SK-N-SH (cell line): Measurements from ENCODE around the gene C16orf87. TPM values are rescaled to one million over a fixed set of nuclear protein-coding genes. Genes with fewer than 3 reads are reported as not detected.

Experiments
- CTCF ChIA-PET: fragments of 300-600, 350-600 bp; formaldehyde crosslinking; extraction: SDS; loops from one replicate; lab custom pipeline; 2021; lab: Yijun Ruan, JAX
- POLR2A ChIA-PET: fragments of 350-600 bp; sonication (Branson Sonifier 250); formaldehyde crosslinking; extraction: SDS; loops from one replicate; lab custom pipeline; 2020; ENCODE audit warnings: antibody characterized with exemption, inconsistent platforms; lab: Yijun Ruan, JAX
- DNase-seq: peaks from one replicate; pipeline ENCODE4 v3.0.0; 2012
- H2AFZ ChIP-seq: fragments of 200-600 bp; sonication (generic); 2 replicates; pipeline ENCODE4 v1.8.1; 2016; ENCODE audit warnings: antibody characterized with exemption, mild to moderate bottlenecking, low read depth
- H3F3A ChIP-seq: fragments of 200-600 bp; sonication (generic); replicated peaks from 2 replicates; pipeline ENCODE3; 2016; ENCODE audit warnings: antibody characterized with exemption, mild to moderate bottlenecking; ENCODE audit not compliant: insufficient read depth
- H3K27ac ChIP-seq, 2 experiments: fragments of 200-500 bp in 1 of 2; fragments of 200-600 bp in 1 of 2; sonication (Bioruptor generic) in 1 of 2; sonication (generic), shearing (Covaris generic) in 1 of 2; 2 replicates each; pipeline versions ENCODE4 v1.5.1 to v1.6.1; 2014 to 2016; ENCODE audit warnings: low read depth in 2 of 2, inconsistent platforms in 1 of 2, low read length in 1 of 2, mild to moderate bottlenecking in 1 of 2, mixed read lengths in 1 of 2
- H3K27me3 ChIP-seq: fragments of 200-600 bp; sonication (generic), shearing (Covaris generic); 2 replicates; pipeline ENCODE4 v1.6.1; 2016; ENCODE audit warnings: mixed run types; ENCODE audit not compliant: insufficient read depth
- H3K36me3 ChIP-seq, 2 experiments: fragments of 200-500 bp in 1 of 2; fragments of 200-600 bp in 1 of 2; sonication (Bioruptor generic) in 1 of 2; sonication (generic) in 1 of 2; replicated peaks in 1 of 2; 2 replicates each; pipeline versions ENCODE3 to v1.5.1; 2014 to 2016; ENCODE audit warnings: low read length in 1 of 2, mild to moderate bottlenecking in 1 of 2; ENCODE audit not compliant: insufficient read depth in 2 of 2, control insufficient read depth in 1 of 2
- H3K4me1 ChIP-seq, 2 experiments: fragments of 200-500 bp in 1 of 2; fragments of 200-600 bp in 1 of 2; sonication (Bioruptor generic) in 1 of 2; sonication (generic), shearing (Covaris generic) in 1 of 2; 2 replicates each; pipeline versions ENCODE4 v1.5.1 to v1.6.1; 2014 to 2016; ENCODE audit warnings: low read depth in 1 of 2, low read length in 1 of 2, mixed run types in 1 of 2; ENCODE audit not compliant: insufficient read depth in 2 of 2, control insufficient read depth in 1 of 2
- H3K4me2 ChIP-seq: fragments of 200-600 bp; sonication (generic), shearing (Covaris generic); 2 replicates; pipeline ENCODE4 v1.6.1; 2017; ENCODE audit warnings: mixed run types
- H3K4me3 ChIP-seq, 2 experiments: fragments of 200-500 bp in 1 of 2; fragments of 200-600 bp in 1 of 2; sonication (Bioruptor generic) in 1 of 2; sonication (generic), shearing (Covaris generic) in 1 of 2; 2 replicates each; pipeline versions ENCODE4 v1.5.1 to v1.8.1; 2014 to 2016; ENCODE audit warnings: low read depth in 2 of 2, inconsistent platforms in 1 of 2, low read length in 1 of 2, mild to moderate bottlenecking in 1 of 2, mixed read lengths in 1 of 2, moderate library complexity in 1 of 2
- H3K79me2 ChIP-seq: fragments of 200-600 bp; sonication (generic); 2 replicates; pipeline ENCODE4 v1.8.1; 2017; ENCODE audit warnings: mild to moderate bottlenecking; ENCODE audit not compliant: insufficient read depth
- H3K9ac ChIP-seq: fragments of 200-600 bp; sonication (generic); 2 replicates; pipeline ENCODE4 v1.6.1; 2017; ENCODE audit warnings: mixed run types
- H3K9me2 ChIP-seq: fragments of 200-600 bp; sonication (generic); 2 replicates; pipeline ENCODE4 v1.6.1; 2017; ENCODE audit warnings: mixed run types
- H3K9me3 ChIP-seq: fragments of 200-600 bp; sonication (generic); 2 replicates; pipeline ENCODE4 v1.6.1; 2017; ENCODE audit warnings: mixed run types, mild to moderate bottlenecking, moderate library complexity
- H4K20me1 ChIP-seq: fragments of 200-600 bp; sonication (generic); 2 replicates; pipeline ENCODE4 v1.6.1; 2017; ENCODE audit warnings: mild to moderate bottlenecking, mixed run types; ENCODE audit not compliant: insufficient read depth
- CHD2 ChIP-seq: fragments of 150-350 bp; IDR thresholded peaks from 2 replicates; pipeline ENCODE4 v1.6.1; 2018; ENCODE audit warnings: low read length; ENCODE audit not compliant: partially characterized antibody
- EZH2phosphoT487 ChIP-seq: fragments of 200-600 bp; sonication (generic); IDR thresholded peaks from 2 replicates; pipeline ENCODE4 v1.6.1; 2017; ENCODE audit warnings: low read depth, mixed run types, mild to moderate bottlenecking, antibody characterized with exemption, moderate library complexity, borderline replicate concordance
- FOXJ3 ChIP-seq: sonication (generic); formaldehyde crosslinking; IDR thresholded peaks from 2 replicates; pipeline ENCODE4 v1.5.1; 2020; ENCODE audit warnings: mild to moderate bottlenecking, missing genetic modification reagents
- FOXM1 ChIP-seq: IDR thresholded peaks from 2 replicates; pipeline ENCODE4 v1.4.0; 2012; ENCODE audit warnings: low read depth, mild to moderate bottlenecking
- GABPA ChIP-seq: IDR thresholded peaks from 2 replicates; pipeline ENCODE4 v1.4.0; 2012; ENCODE audit warnings: low read depth, mild to moderate bottlenecking
- GATA2 ChIP-seq: sonication (generic); formaldehyde crosslinking; IDR thresholded peaks from 2 replicates; pipeline ENCODE4 v1.5.0; 2020; ENCODE audit warnings: mild to moderate bottlenecking, missing genetic modification reagents
- MAX ChIP-seq: IDR thresholded peaks from 2 replicates; pipeline ENCODE4 v1.4.0; 2012; ENCODE audit warnings: low read depth
- MEF2A ChIP-seq: IDR thresholded peaks from 2 replicates; pipeline ENCODE4 v1.4.0; 2012; ENCODE audit warnings: low read depth, borderline replicate concordance
- MXI1 ChIP-seq: IDR thresholded peaks from 2 replicates; pipeline ENCODE4 v1.6.1; 2012; ENCODE audit warnings: mild to moderate bottlenecking, low read depth, low read length, improper control_type of control experiment
- PBX3 ChIP-seq: IDR thresholded peaks from 2 replicates; pipeline ENCODE4; 2012
- REST ChIP-seq: IDR thresholded peaks from 2 replicates; pipeline ENCODE4 v1.6.1; 2012; ENCODE audit warnings: mild to moderate bottlenecking, low read depth, low read length, moderate library complexity
- RXRA ChIP-seq: IDR thresholded peaks from 2 replicates; pipeline ENCODE4 v1.4.0; 2012; ENCODE audit warnings: low read depth, mild to moderate bottlenecking, borderline replicate concordance
- SIN3A ChIP-seq: IDR thresholded peaks from 2 replicates; pipeline ENCODE4 v1.6.1; 2012; ENCODE audit warnings: low read depth, mild to moderate bottlenecking, low read length, moderate library complexity, borderline replicate concordance
- TCF12 ChIP-seq: IDR thresholded peaks from 2 replicates; pipeline ENCODE4 v1.4.0; 2012
- TEAD4 ChIP-seq: IDR thresholded peaks from 2 replicates; pipeline ENCODE4 v1.4.0; 2012; ENCODE audit warnings: mild to moderate bottlenecking, borderline replicate concordance; ENCODE audit not compliant: insufficient read depth
- USF2 ChIP-seq: fragments of 150-350 bp; IDR thresholded peaks from 2 replicates; pipeline ENCODE4 v1.6.1; 2017; ENCODE audit warnings: antibody characterized with exemption, low read length, low read depth, borderline replicate concordance
- YY1 ChIP-seq: IDR thresholded peaks from 2 replicates; pipeline ENCODE4 v1.4.0; 2012; ENCODE audit warnings: low read depth, mild to moderate bottlenecking
- ZBTB33 ChIP-seq: IDR thresholded peaks from 2 replicates; pipeline ENCODE4 v1.4.0; 2012; ENCODE audit warnings: low read depth, borderline replicate concordance
- WGBS: methylation state at CpG from one replicate; pipeline ENCODE4 v1.1.6; 2017; ENCODE audit warnings: low lambda C conversion rate; 5-methylcytosine and 5-hydroxymethylcytosine counted together
- polyA plus RNA-seq, 3 experiments: library from polyadenylated mRNA; depleted of rRNA; stranded (reverse); fragments of >200 nt; gene quantifications; 2 replicates each; pipeline ENCODE4 v1.2.3, GENCODE V29; 2012

Gene C16orf87
- polyA plus RNA-seq, 1 of the 3 experiments (the other 2 are of a cell fraction) = 3.5 TPM

- ChIA-PET POLR2A (no interaction called here), CTCF (interaction anchor here (1.5 to 2.6 kb wide), 2 partner anchors 10 to 84 kb away, joined by 3 to 21 read pairs; no protein-coding TSS in a partner anchor)
- Histone ChIP-seq H3K9me2 (no peaks in the 10 kb centered on the region), H3K27ac (no peak overlapping the region), H3K4me2 (no peak overlapping the region), H3K4me1 (no peaks in the 10 kb centered on the region), H3K27me3 (no peaks in the 10 kb centered on the region), H3K4me3 (no peak overlapping the region), H3F3A (no peaks in the 10 kb centered on the region), H3K9ac (no peak overlapping the region), H3K79me2 (no peaks in the 10 kb centered on the region), H3K9me3 (no peaks in the 10 kb centered on the region), H3K36me3 (no peaks in the 10 kb centered on the region), H4K20me1 (no peaks in the 10 kb centered on the region), H2AFZ (no peak overlapping the region)
- TF ChIP-seq MXI1 (no peak), PBX3 (no peak), USF2 (no peak), ZBTB33 (no peak), CHD2 (no peak), REST (no peak), RXRA (no peak), FOXM1 (no peak), TCF12 (no peak), GATA2 (CRISPR knock-in tag) (no peak), MEF2A (no peak), YY1 (no peak), TEAD4 (no peak), MAX (no peak), GABPA (no peak), FOXJ3 (no peak), SIN3A (no peak), EZH2phosphoT487 (no peak)
- no peak for DNase-seq
- 85% methylated on average over 53 of the region's 74 CpGs for WGBS
Observed at GRCh38 chr16:46843898-46844642, 13.1 kb upstream of the C16orf87 start.
